Keratinocyte (primary cell): ENCODE data around the gene DHX35. TPM values are rescaled to one million over a fixed set of nuclear protein-coding genes. Genes with fewer than 3 reads are reported as not detected.
A peak's percentile ranks its signal among the peaks of the same experiment; 100 is the strongest.

Source experiments
- DNase-seq: peaks from one replicate; pipeline ENCODE4 v3.0.0-alpha.2; 2011; ENCODE audit warnings: low read depth, missing footprints, low spot score
- FAIRE-seq: peaks from 2 replicates; lab custom pipeline; 2011; peaks lifted over from hg19 to GRCh38; lab: Jason Lieb, UNC
- H2AFZ ChIP-seq: 2 replicates; pipeline ENCODE4 v1.6.0; 2012; ENCODE audit warnings: low read length, control low read depth, inconsistent platforms; ENCODE audit not compliant: control insufficient read depth
- H3K27ac ChIP-seq: 2 replicates; pipeline ENCODE4 v1.5.1; 2011; ENCODE audit warnings: low read length; ENCODE audit not compliant: control insufficient read depth, insufficient read depth
- H3K27me3 ChIP-seq: 3 replicates; pipeline ENCODE4 v1.6.0; 2011; ENCODE audit warnings: low read length; ENCODE audit not compliant: control insufficient read depth, insufficient read depth; ENCODE audit errors: extremely low read depth
- H3K36me3 ChIP-seq, 2 experiments: 2 replicates in 1 of 2; 3 replicates in 1 of 2; pipeline ENCODE4 v1.5.1; 2011; ENCODE audit warnings: low read length in 2 of 2, mild to moderate bottlenecking in 1 of 2; ENCODE audit not compliant: control insufficient read depth in 2 of 2, insufficient read depth in 2 of 2; ENCODE audit errors: extremely low read depth in 1 of 2
- H3K4me1 ChIP-seq: 3 replicates; pipeline ENCODE4 v1.5.1; 2011; ENCODE audit warnings: low read length; ENCODE audit not compliant: control insufficient read depth, insufficient read depth; ENCODE audit errors: extremely low read depth
- H3K4me2 ChIP-seq: 3 replicates; pipeline ENCODE4 v1.6.0; 2011; ENCODE audit warnings: low read depth, low read length; ENCODE audit not compliant: control insufficient read depth, insufficient read depth; ENCODE audit errors: extremely low read depth
- H3K4me3 ChIP-seq, 3 experiments: fragments of 200-600 bp in 1 of 3; sonication (generic) in 1 of 3; 2 replicates in 2 of 3; 3 replicates in 1 of 3; pipeline ENCODE4 v1.5.1; 2011 to 2016; ENCODE audit warnings: low read length in 3 of 3, mild to moderate bottlenecking in 3 of 3, control low read depth in 2 of 3, inconsistent platforms in 1 of 3, low read depth in 1 of 3, mixed read lengths in 1 of 3, mixed run types in 1 of 3, moderate library complexity in 1 of 3; ENCODE audit not compliant: control insufficient read depth in 2 of 3, insufficient read depth in 2 of 3; ENCODE audit errors: extremely low read depth in 1 of 3
- H3K79me2 ChIP-seq: 2 replicates; pipeline ENCODE4 v1.6.0; 2012; ENCODE audit warnings: low read length; ENCODE audit not compliant: control insufficient read depth, insufficient read depth
- H3K9ac ChIP-seq: 3 replicates; pipeline ENCODE4 v1.6.0; 2011; ENCODE audit warnings: low read length; ENCODE audit not compliant: control insufficient read depth, insufficient read depth; ENCODE audit errors: extremely low read depth
- H3K9me1 ChIP-seq: 3 replicates; pipeline ENCODE4 v1.6.0; 2011; ENCODE audit warnings: low read length; ENCODE audit not compliant: control insufficient read depth, insufficient read depth; ENCODE audit errors: extremely low read depth
- H3K9me3 ChIP-seq: 2 replicates; pipeline ENCODE4 v1.5.1; 2012; ENCODE audit warnings: low read depth, low read length; ENCODE audit not compliant: control insufficient read depth
- H4K20me1 ChIP-seq: 3 replicates; pipeline ENCODE4 v1.6.0; 2011; ENCODE audit warnings: low read length; ENCODE audit not compliant: control insufficient read depth, insufficient read depth; ENCODE audit errors: extremely low read depth
- EZH2 ChIP-seq: IDR thresholded peaks from one replicate; pipeline ENCODE4 v1.6.1; 2012; ENCODE audit warnings: inconsistent platforms, mild to moderate bottlenecking, low read length, moderate library complexity
- dilution Hi-C: fragments of 300-500 bp; cut with MboI; formaldehyde crosslinking; loops from one replicate; pipeline ENCODE4 v1.7.0; 2020; ENCODE audit warnings: low sequenced_read_pairs; ENCODE audit not compliant: extremely low pct_ligation_motif_present
- polyA minus RNA-seq, 3 experiments: library from RNA; depleted of rRNA, polyadenylated mRNA; stranded (reverse); fragments of >200 nt; gene quantifications; 1 replicate in 1 of 3; 2 replicates in 1 of 3; 3 replicates in 1 of 3; pipeline ENCODE4 v1.2.3, GENCODE V29; 2011
- polyA plus RNA-seq, 5 experiments: library from polyadenylated mRNA; depleted of rRNA in 3 of 5; stranded (reverse) in 3 of 5; stranded (forward) in 1 of 5; unstranded in 1 of 5; fragments of >200 nt; gene quantifications; 1 replicate in 1 of 5; 2 replicates in 3 of 5; 3 replicates in 1 of 5; pipeline versions ENCODE4 v1.2.1 to v1.2.3, GENCODE V29; 2011 to 2012; ENCODE audit warnings: missing spikeins in 2 of 5, low read depth in 1 of 5, low replicate concordance in 1 of 5
- TF ChIP-seq, protein P1 (sequence below), 3 experiments: IDR thresholded peaks in 1 of 3; conservative IDR thresholded peaks in 1 of 3; optimal IDR thresholded peaks in 1 of 3; 2 replicates in 2 of 3; 3 replicates in 1 of 3; pipeline versions ENCODE3 to v1.5.1; 2011; ENCODE audit warnings: low read length in 3 of 3, mild to moderate bottlenecking in 3 of 3, moderate library complexity in 2 of 3, control low read depth in 1 of 3, inconsistent platforms in 1 of 3; ENCODE audit not compliant: insufficient read depth in 2 of 3; ENCODE audit errors: extremely low read depth in 1 of 3

The DHX35 gene
- polyA plus RNA-seq (9.3 to 12.9 TPM (median 9.8 TPM) in 3 replicates), polyA minus RNA-seq (6.8 to 13.3 TPM (median 10.4 TPM) in 3 replicates)
- 1.7 TPM for polyA plus RNA-seq (2011; ENCODE audit: low read depth)
- polyA plus RNA-seq (2011; cell fraction: cytosol; rRNA removed): 5.5 and 7.4 TPM in 2 replicates
- 20.3 and 21.7 TPM in 2 replicates for polyA plus RNA-seq (2011; cell fraction: nucleus; rRNA removed)
- 3.9 and 5.7 TPM in 2 replicates for polyA plus RNA-seq (2012; ENCODE audit: low replicate concordance)
- 3.3 TPM for polyA minus RNA-seq (2011; cell fraction: cytosol; rRNA and poly(A)+ RNA removed)
- polyA minus RNA-seq (2011; cell fraction: nucleus; rRNA and poly(A)+ RNA removed): 8.8 and 16.0 TPM in 2 replicates

DNA sequence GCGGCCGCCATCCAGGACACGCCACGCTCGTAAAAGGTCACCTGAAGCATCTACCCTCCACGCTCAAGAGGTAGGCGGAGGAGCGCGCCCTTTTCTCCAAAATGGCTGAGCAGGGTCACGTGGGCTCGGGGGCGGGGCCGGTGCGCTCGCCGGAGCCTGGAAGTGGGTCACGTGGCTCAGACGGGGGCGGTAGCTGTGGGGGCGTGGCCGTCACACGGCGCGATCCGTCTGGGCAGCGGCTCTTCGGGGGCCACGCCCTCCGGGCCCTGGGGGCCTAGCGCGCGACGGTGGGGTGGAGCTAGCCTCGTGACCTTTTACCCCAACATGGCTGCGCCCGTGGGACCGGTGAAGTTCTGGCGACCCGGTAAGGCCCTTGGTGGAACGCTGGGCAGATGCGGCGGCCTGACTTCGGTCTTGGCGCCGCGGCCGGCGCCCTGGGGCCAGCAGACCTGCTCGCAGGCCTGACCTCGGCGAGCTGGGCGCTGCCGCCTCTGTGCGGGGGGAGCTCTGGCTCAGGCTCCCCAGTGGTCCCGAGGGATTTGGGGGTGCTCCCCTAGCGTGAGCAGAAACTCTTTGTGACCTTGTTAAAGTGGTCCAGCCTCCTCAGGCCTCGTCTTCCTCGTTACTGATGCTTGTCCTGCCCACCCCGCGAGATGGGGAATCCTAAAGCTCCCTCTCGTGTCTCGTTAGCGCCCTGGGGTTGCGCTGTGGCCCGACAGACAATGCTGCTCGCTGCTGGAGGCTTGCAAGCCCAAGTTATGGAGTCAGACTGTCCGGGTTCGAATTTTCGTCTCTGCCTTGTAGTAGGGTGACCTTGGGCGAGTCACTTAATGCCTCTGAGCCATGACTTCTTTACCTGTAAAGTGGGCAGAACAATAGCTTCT lies at the start of gene DHX35:
TSS of gene DHX35 (plus strand) at position 301 of the 884 bp plus-strand sequence. CDS start at position 325, 24 bp downstream.
- H3K9me1 ChIP-seq: no peaks in the 10 kb centered on the region
- no peak for TF ChIP-seq EZH2
- TF ChIP-seq, protein P1, sequence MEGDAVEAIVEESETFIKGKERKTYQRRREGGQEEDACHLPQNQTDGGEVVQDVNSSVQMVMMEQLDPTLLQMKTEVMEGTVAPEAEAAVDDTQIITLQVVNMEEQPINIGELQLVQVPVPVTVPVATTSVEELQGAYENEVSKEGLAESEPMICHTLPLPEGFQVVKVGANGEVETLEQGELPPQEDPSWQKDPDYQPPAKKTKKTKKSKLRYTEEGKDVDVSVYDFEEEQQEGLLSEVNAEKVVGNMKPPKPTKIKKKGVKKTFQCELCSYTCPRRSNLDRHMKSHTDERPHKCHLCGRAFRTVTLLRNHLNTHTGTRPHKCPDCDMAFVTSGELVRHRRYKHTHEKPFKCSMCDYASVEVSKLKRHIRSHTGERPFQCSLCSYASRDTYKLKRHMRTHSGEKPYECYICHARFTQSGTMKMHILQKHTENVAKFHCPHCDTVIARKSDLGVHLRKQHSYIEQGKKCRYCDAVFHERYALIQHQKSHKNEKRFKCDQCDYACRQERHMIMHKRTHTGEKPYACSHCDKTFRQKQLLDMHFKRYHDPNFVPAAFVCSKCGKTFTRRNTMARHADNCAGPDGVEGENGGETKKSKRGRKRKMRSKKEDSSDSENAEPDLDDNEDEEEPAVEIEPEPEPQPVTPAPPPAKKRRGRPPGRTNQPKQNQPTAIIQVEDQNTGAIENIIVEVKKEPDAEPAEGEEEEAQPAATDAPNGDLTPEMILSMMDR (optimal IDR thresholded peaks at IDR 0.05 in 1 of 3, IDR thresholded peaks at IDR 0.05 in 1 of 3, conservative IDR thresholded peaks at IDR 0.05 in 1 of 3; ENCODE audit: extremely low read depth in 1 of 3, insufficient read depth in 2 of 3, low read length in 3 of 3): peak in 2 of 3 experiments; percentile 53 to 73
- H3K9me3 ChIP-seq: no peaks in the 10 kb centered on the region
- H3K79me2 ChIP-seq: peaks cover 47% of the 10 kb centered on the region
- FAIRE-seq (no peak), DNase-seq (peak; percentile 67)
- peaks cover 17% of the 10 kb centered on the region for H3K4me1 ChIP-seq
- H3K27me3 ChIP-seq: no peaks in the 10 kb centered on the region
- peaks cover 0 to 3% of the 10 kb centered on the region in 2 experiments for H3K36me3 ChIP-seq
- H3K9ac ChIP-seq: peak within 1 kb of the TSS; percentile 97
- H3K4me2 ChIP-seq: peak within 1 kb of the TSS; percentile 97
- peak within 1 kb of the TSS; percentile 96 for H2AFZ ChIP-seq
- H4K20me1 ChIP-seq: no peaks in the 10 kb centered on the region
- H3K4me3 ChIP-seq: peak within 1 kb of the TSS; percentile 86 to 99 (median 96)
- H3K27ac ChIP-seq: peak within 1 kb of the TSS; percentile 91
- dilution Hi-C loops: no loop called here

DNA sequence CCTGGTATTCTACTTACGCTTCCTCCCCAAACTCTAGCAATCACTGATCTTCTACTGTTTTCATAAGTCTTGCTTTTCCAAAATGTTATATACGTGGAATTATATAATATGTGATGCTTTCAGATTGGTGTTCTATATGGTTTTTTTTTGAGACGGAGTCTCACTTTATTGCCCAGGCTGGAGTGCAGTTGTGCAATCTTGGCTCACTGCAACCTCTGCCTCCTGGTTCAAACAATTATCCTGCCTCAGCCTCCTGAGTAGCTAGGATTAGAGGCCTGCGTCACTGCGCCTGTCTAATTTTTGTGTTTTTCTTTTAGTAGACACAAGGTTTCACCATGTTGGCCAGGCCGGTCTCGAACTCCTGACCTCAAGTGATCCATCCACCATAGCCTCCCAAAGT lies 46.8 kb upstream of the DHX35 start:
- no peaks in the 10 kb centered on the region for H4K20me1 ChIP-seq
- DNase-seq (no peak), FAIRE-seq (no peak)
- H3K9me3 ChIP-seq: no peaks in the 10 kb centered on the region
- dilution Hi-C loops: no loop called here
- H3K4me3 ChIP-seq: no peak overlapping the region
- H2AFZ ChIP-seq: no peak overlapping the region
- no peak overlapping the region for H3K4me2 ChIP-seq
- H3K27ac ChIP-seq: no peak overlapping the region
- H3K9me1 ChIP-seq: no peaks in the 10 kb centered on the region
- H3K9ac ChIP-seq: no peak overlapping the region
- no peaks in the 10 kb centered on the region for H3K4me1 ChIP-seq
- TF ChIP-seq, protein P1 (optimal IDR thresholded peaks at IDR 0.05 in 1 of 3, IDR thresholded peaks at IDR 0.05 in 1 of 3, conservative IDR thresholded peaks at IDR 0.05 in 1 of 3; ENCODE audit: extremely low read depth in 1 of 3, insufficient read depth in 2 of 3, low read length in 3 of 3): no peak
- no peak for TF ChIP-seq EZH2
- no peaks in the 10 kb centered on the region for H3K79me2 ChIP-seq
- peaks cover 12% of the 10 kb centered on the region for H3K27me3 ChIP-seq
- no peaks in the 10 kb centered on the region for H3K36me3 ChIP-seq
